Measurements from ENCODE around the gene ZNF550. TPM values are rescaled to one million over a fixed set of nuclear protein-coding genes. Genes with fewer than 3 reads are reported as not detected.
A peak's percentile ranks its signal among the peaks of the same experiment; 100 is the strongest.
"Not testable (repeated sequence)": the region's sequence is repeated elsewhere in the genome, so short reads cannot be mapped to it uniquely, and the experiment has no call there.

Gene ZNF550
- total RNA-seq, 2 experiments from 2014 or later: 15.7 to 20.0 TPM

GRCh38 chr19:57546513-57546912 lies 13.2 kb downstream of the ZNF550 start:
- no peak for DNase-seq
- Mint-ChIP-seq H3K27me3 (no peaks in the 10 kb centered on the region), H3K36me3 (ENCODE audit: low read depth) (peaks cover 99% of the 10 kb centered on the region), H3K27ac (no peak overlapping the region), H3K4me3 (no peak overlapping the region), H3K9me3 (peaks cover 36% of the 10 kb centered on the region), H3K4me1 (ENCODE audit: low read depth) (peaks cover 4% of the 10 kb centered on the region)
- ChIA-PET CTCF (no interaction called here), POLR2A (no interaction called here)
- Histone ChIP-seq H3K27me3 (ENCODE audit: control insufficient read depth in 1 of 2, insufficient read depth in 2 of 2, low read length in 2 of 2) (no peaks in the 10 kb centered on the region), H3K27ac (ENCODE audit: low read depth in 1 of 2, low read length in 2 of 2) (no peak overlapping the region), H3K9me3 (ENCODE audit: control insufficient read depth in 1 of 2, insufficient read depth in 1 of 2, low read length in 2 of 2) (peaks cover 54 to 98% of the 10 kb centered on the region in 2 experiments), H3K4me3 (ENCODE audit: low read length) (no peak overlapping the region), H3K36me3 (ENCODE audit: insufficient read depth, low read length) (peaks cover 60% of the 10 kb centered on the region), H3K4me1 (ENCODE audit: insufficient read depth, low read length) (no peaks in the 10 kb centered on the region)
- no peak for TF ChIP-seq CTCF (IDR thresholded peaks at IDR 0.05)
- intact Hi-C loops (cut with DNase I, micrococcal nuclease): no loop called here
- no peak for ATAC-seq (ENCODE audit: poor library complexity)

- Mint-ChIP-seq H3K9me3 (peaks cover 36% of the 10 kb centered on the region), H3K27ac (no peak overlapping the region), H3K27me3 (no peaks in the 10 kb centered on the region), H3K4me1 (ENCODE audit: low read depth) (no peaks in the 10 kb centered on the region), H3K36me3 (ENCODE audit: low read depth) (peaks cover 100% of the 10 kb centered on the region), H3K4me3 (no peak overlapping the region)
- Histone ChIP-seq H3K27ac (ENCODE audit: low read depth in 1 of 2, low read length in 2 of 2) (no peak overlapping the region), H3K4me3 (ENCODE audit: low read length) (no peak overlapping the region), H3K4me1 (ENCODE audit: insufficient read depth, low read length) (no peaks in the 10 kb centered on the region), H3K27me3 (ENCODE audit: control insufficient read depth in 1 of 2, insufficient read depth in 2 of 2, low read length in 2 of 2) (no peaks in the 10 kb centered on the region), H3K36me3 (ENCODE audit: insufficient read depth, low read length) (peaks cover 55% of the 10 kb centered on the region), H3K9me3 (ENCODE audit: control insufficient read depth in 1 of 2, insufficient read depth in 1 of 2, low read length in 2 of 2) (peaks cover 42 to 99% of the 10 kb centered on the region in 2 experiments)
- DNase-seq (no peak), ATAC-seq (ENCODE audit: poor library complexity) (no peak)
- intact Hi-C loops (cut with DNase I, micrococcal nuclease): no loop called here
- no peak for TF ChIP-seq CTCF (IDR thresholded peaks at IDR 0.05)
- ChIA-PET CTCF (no interaction called here), POLR2A (no interaction called here)
Observed at GRCh38 chr19:57537953-57538547, 21.6 kb downstream of the ZNF550 start.

- Histone ChIP-seq H3K4me3 (ENCODE audit: low read length) (peak within 1 kb of the TSS; percentile 96), H3K4me1 (ENCODE audit: insufficient read depth, low read length) (peaks cover 18% of the 10 kb centered on the region), H3K9me3 (ENCODE audit: control insufficient read depth in 1 of 2, insufficient read depth in 1 of 2, low read length in 2 of 2) (peaks cover 26 to 31% of the 10 kb centered on the region in 2 experiments), H3K27ac (ENCODE audit: low read depth in 1 of 2, low read length in 2 of 2) (peak within 1 kb of the TSS; percentile 77 to 81), H3K27me3 (ENCODE audit: control insufficient read depth in 1 of 2, insufficient read depth in 2 of 2, low read length in 2 of 2) (no peaks in the 10 kb centered on the region), H3K36me3 (ENCODE audit: insufficient read depth, low read length) (peaks cover 17% of the 10 kb centered on the region)
- no peak for TF ChIP-seq CTCF (IDR thresholded peaks at IDR 0.05)
- ChIA-PET POLR2A (interaction anchor here (0.6 to 1.3 kb wide), 7 partner anchors 27 to 656 kb away, joined by 3 to 6 read pairs (median 5); partner anchors contain the start of genes ZNF134, ZNF274, ZNF416 and ZNF419), CTCF (interaction anchor here (0.9 kb wide), 1 partner anchor 28 kb away, joined by 3 read pairs; the partner anchor contains the start of gene ZNF773)
- H3K27ac Mint-ChIP-seq: peak within 1 kb of the TSS; percentile 94
- H3K4me1 Mint-ChIP-seq (ENCODE audit: low read depth): peaks cover 23% of the 10 kb centered on the region
- H3K4me3 Mint-ChIP-seq: peak within 1 kb of the TSS; percentile 97
- no peaks in the 10 kb centered on the region for H3K27me3 Mint-ChIP-seq
- peaks cover 55% of the 10 kb centered on the region for H3K36me3 Mint-ChIP-seq (ENCODE audit: low read depth)
- peak; percentile 97 for ATAC-seq (ENCODE audit: poor library complexity)
- DNase-seq: peak; percentile 76 to 96 (median 83)
- intact Hi-C loops (cut with DNase I, micrococcal nuclease): loop anchor here (1.0 to 5.0 kb wide), 8 partner anchors 28 to 115 kb away; partner anchors contain the start of genes ZNF416 (in 2 of the 2), ZNF550 (in 2 of the 2), ZNF17 (in 1 of the 2) and ZNF419 (in 1 of the 2)
- H3K9me3 Mint-ChIP-seq: peaks cover 25% of the 10 kb centered on the region
Observed at GRCh38 chr19:57527136-57527881, 32.4 kb downstream of the ZNF550 start, which contains the start of gene ZNF549. ZNF549 (plus strand) TSS chr19:57527356; CDS start chr19:57527574, 218 bp downstream.

- peaks cover 33 to 38% of the 10 kb centered on the region in 2 experiments for H3K9me3 ChIP-seq (ENCODE audit: control insufficient read depth in 1 of 2, insufficient read depth in 1 of 2, low read length in 2 of 2)
- H3K4me1 ChIP-seq (ENCODE audit: insufficient read depth, low read length): not testable (repeated sequence)
Observed at GRCh38 chr19:57518021-57518420, 41.6 kb downstream of the ZNF550 start.

More at GRCh38 chr19:57518021-57518420, 41.6 kb downstream of the ZNF550 start:
- H3K4me1 Mint-ChIP-seq (ENCODE audit: low read depth); H3K27ac Mint-ChIP-seq; intact Hi-C loops (cut with DNase I, micrococcal nuclease); POLR2A ChIA-PET; DNase-seq; H3K27ac ChIP-seq (ENCODE audit: low read depth in 1 of 2, low read length in 2 of 2); H3K27me3 ChIP-seq (ENCODE audit: control insufficient read depth in 1 of 2, insufficient read depth in 2 of 2, low read length in 2 of 2); H3K27me3 Mint-ChIP-seq; H3K4me3 ChIP-seq (ENCODE audit: low read length); H3K36me3 ChIP-seq (ENCODE audit: insufficient read depth, low read length); CTCF ChIA-PET; ATAC-seq (ENCODE audit: poor library complexity); H3K4me3 Mint-ChIP-seq: not testable (repeated sequence)
- peaks cover 34% of the 10 kb centered on the region for H3K9me3 Mint-ChIP-seq
- peaks cover 70% of the 10 kb centered on the region for H3K36me3 Mint-ChIP-seq (ENCODE audit: low read depth)

Data from CD4-positive, alpha-beta T cell (primary cell).